A673 (cell line): ENCODE data around the gene TNRC6A. TPM values are rescaled to one million over a fixed set of nuclear protein-coding genes. Genes with fewer than 3 reads are reported as not detected.

ENCODE experiments used
- BruUV-seq: library from RNA; stranded (reverse); fragments of 400-500 nt; replicated peaks from 2 replicates; lab custom pipeline; 2021; lab: Mats Ljungman, UMichigan
- CTCF ChIA-PET: fragments of 300-600 bp; sonication (Branson Sonifier 250); formaldehyde crosslinking; loops from one replicate; lab custom pipeline; 2022; ENCODE audit warnings: antibody characterized with exemption; lab: Charles Lee
- POLR2A ChIA-PET: fragments of 300-600 bp; sonication (Branson Sonifier 250); formaldehyde crosslinking; loops from one replicate; lab custom pipeline; 2022; ENCODE audit warnings: antibody characterized with exemption; ENCODE audit not compliant: low non-redundant PET; lab: Charles Lee
- DNase-seq: peaks from one replicate; pipeline ENCODE4 v3.0.0-alpha.2; 2015; ENCODE audit warnings: low spot score
- H3K27ac ChIP-seq: fragments of 200-600 bp; sonication (generic); 2 replicates; pipeline ENCODE4 v1.5.1; 2016; ENCODE audit warnings: mixed run types, low read depth, mild to moderate bottlenecking, mixed read lengths, antibody characterized with exemption, low read length; ENCODE audit not compliant: poor library complexity, severe bottlenecking
- H3K27me3 ChIP-seq: fragments of 200-600 bp; sonication (generic); replicated peaks from 2 replicates; pipeline ENCODE4 v1.6.1; 2017; ENCODE audit warnings: mixed run types, low read depth, mild to moderate bottlenecking, mixed read lengths, antibody characterized with exemption, low read length; ENCODE audit not compliant: insufficient read depth, poor library complexity
- H3K36me3 ChIP-seq: fragments of 200-600 bp; sonication (generic); 2 replicates; pipeline ENCODE4 v1.6.1; 2016; ENCODE audit warnings: mixed run types, mild to moderate bottlenecking, mixed read lengths, antibody characterized with exemption, low read length; ENCODE audit not compliant: insufficient read depth, poor library complexity, severe bottlenecking
- H3K4me1 ChIP-seq: fragments of 200-600 bp; sonication (generic); 2 replicates; pipeline ENCODE4 v1.6.1; 2017; ENCODE audit warnings: mixed run types, mild to moderate bottlenecking, mixed read lengths, antibody characterized with exemption, low read length; ENCODE audit not compliant: insufficient read depth, poor library complexity, severe bottlenecking
- H3K4me3 ChIP-seq: fragments of 200-600 bp; sonication (generic); 2 replicates; pipeline ENCODE4 v1.5.1; 2016; ENCODE audit warnings: low read depth, mixed run types, mild to moderate bottlenecking, mixed read lengths, low read length; ENCODE audit not compliant: poor library complexity, severe bottlenecking
- H3K9me3 ChIP-seq: fragments of 200-600 bp; sonication (generic); 2 replicates; pipeline ENCODE4 v1.6.1; 2016; ENCODE audit warnings: mixed run types, low read depth, mild to moderate bottlenecking, mixed read lengths, antibody characterized with exemption, low read length; ENCODE audit not compliant: poor library complexity, severe bottlenecking
- EZH2 ChIP-seq: fragments of 200-600 bp; sonication (generic); IDR thresholded peaks from 2 replicates; pipeline ENCODE4 v1.6.1; 2017; ENCODE audit warnings: borderline replicate concordance, low read depth, mild to moderate bottlenecking, mixed read lengths, antibody characterized with exemption, low read length; ENCODE audit not compliant: poor library complexity, severe bottlenecking
- intact Hi-C: fragments of 100-400 bp; cut with micrococcal nuclease; formaldehyde crosslinking; loops from one replicate; pipeline ENCODE4 v1.10.0; 2022; ENCODE audit not compliant: unreplicated experiment
- total RNA-seq: library from RNA; stranded (reverse); gene quantifications from 2 replicates; pipeline ENCODE4 v1.2.3, GENCODE V29; 2021
- TF ChIP-seq, protein P1 (sequence below): fragments of 300-800, 200-600 bp; sonication (generic); conservative IDR thresholded peaks from 2 replicates; pipeline ENCODE4 v1.5.1; 2017; ENCODE audit warnings: low read depth, mild to moderate bottlenecking, antibody characterized with exemption, low read length, moderate library complexity, mixed read lengths

Gene TNRC6A
- total RNA-seq, 1 experiment from 2014 or later: 90.8 TPM

DNA sequence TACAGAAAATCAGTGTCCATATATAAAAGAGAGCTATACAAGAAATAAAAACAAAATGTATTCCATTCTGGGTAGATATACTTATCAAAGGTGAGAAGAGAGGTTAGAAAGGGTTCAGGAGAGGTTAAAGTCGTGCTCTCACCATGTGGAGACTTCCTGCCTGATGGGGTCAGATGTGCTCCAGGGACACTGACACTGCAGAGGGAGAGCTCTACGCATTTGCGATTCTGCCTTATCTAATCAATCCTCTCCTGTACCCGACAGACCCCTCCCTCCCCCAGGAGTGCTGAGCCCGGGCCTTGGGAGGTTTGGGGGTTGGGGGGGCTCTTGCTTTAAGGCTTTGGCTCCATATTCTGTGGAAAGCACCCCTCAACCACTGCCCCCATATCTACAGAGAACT lies 99.7 kb downstream of the TNRC6A start:
- Histone ChIP-seq H3K27ac (no peak overlapping the region), H3K27me3 (no peaks in the 10 kb centered on the region), H3K36me3 (peaks cover 12% of the 10 kb centered on the region), H3K4me3 (no peak overlapping the region), H3K9me3 (no peaks in the 10 kb centered on the region), H3K4me1 (no peaks in the 10 kb centered on the region)
- BruUV-seq: no TSS peak
- DNase-seq: no peak
- intact Hi-C loops: no loop called here
- POLR2A ChIA-PET: no interaction called here
- CTCF ChIA-PET: no interaction called here
- no peak for TF ChIP-seq EZH2
- TF ChIP-seq, protein P1, sequence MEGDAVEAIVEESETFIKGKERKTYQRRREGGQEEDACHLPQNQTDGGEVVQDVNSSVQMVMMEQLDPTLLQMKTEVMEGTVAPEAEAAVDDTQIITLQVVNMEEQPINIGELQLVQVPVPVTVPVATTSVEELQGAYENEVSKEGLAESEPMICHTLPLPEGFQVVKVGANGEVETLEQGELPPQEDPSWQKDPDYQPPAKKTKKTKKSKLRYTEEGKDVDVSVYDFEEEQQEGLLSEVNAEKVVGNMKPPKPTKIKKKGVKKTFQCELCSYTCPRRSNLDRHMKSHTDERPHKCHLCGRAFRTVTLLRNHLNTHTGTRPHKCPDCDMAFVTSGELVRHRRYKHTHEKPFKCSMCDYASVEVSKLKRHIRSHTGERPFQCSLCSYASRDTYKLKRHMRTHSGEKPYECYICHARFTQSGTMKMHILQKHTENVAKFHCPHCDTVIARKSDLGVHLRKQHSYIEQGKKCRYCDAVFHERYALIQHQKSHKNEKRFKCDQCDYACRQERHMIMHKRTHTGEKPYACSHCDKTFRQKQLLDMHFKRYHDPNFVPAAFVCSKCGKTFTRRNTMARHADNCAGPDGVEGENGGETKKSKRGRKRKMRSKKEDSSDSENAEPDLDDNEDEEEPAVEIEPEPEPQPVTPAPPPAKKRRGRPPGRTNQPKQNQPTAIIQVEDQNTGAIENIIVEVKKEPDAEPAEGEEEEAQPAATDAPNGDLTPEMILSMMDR: no peak

DNA sequence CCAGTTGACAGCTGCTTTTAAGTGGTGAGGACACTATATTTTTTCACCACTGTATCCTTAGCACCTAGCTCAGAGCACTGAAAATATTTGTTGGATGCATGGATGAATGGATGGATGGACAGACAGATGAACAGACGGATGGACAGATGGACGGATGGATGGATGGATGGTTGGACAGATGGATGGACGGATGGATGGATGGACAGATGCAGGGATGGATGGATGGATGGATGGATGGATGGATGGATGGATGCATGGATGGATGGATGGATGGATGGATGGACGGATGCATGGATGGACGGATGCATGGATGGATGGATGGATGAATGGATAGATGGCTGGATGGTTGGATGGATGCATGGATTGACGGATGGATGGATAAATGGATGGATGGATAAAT lies 103.9 kb downstream of the TNRC6A start:
- Histone ChIP-seq H3K4me1 (no peaks in the 10 kb centered on the region), H3K4me3 (no peak overlapping the region), H3K36me3 (no peaks in the 10 kb centered on the region), H3K27ac (no peak overlapping the region), H3K9me3 (no peaks in the 10 kb centered on the region), H3K27me3 (no peaks in the 10 kb centered on the region)
- TF ChIP-seq, protein P1: no peak
- no peak for TF ChIP-seq EZH2
- no peak for DNase-seq
- CTCF ChIA-PET: interaction anchor here (0.9 kb wide), 1 partner anchor 392 kb away, joined by 10 read pairs; no protein-coding TSS in a partner anchor
- intact Hi-C loops: loop anchor here (10.0 kb wide), 1 partner anchor 391 kb away; no protein-coding TSS in a partner anchor
- POLR2A ChIA-PET: no interaction called here
- no TSS peak for BruUV-seq

DNA sequence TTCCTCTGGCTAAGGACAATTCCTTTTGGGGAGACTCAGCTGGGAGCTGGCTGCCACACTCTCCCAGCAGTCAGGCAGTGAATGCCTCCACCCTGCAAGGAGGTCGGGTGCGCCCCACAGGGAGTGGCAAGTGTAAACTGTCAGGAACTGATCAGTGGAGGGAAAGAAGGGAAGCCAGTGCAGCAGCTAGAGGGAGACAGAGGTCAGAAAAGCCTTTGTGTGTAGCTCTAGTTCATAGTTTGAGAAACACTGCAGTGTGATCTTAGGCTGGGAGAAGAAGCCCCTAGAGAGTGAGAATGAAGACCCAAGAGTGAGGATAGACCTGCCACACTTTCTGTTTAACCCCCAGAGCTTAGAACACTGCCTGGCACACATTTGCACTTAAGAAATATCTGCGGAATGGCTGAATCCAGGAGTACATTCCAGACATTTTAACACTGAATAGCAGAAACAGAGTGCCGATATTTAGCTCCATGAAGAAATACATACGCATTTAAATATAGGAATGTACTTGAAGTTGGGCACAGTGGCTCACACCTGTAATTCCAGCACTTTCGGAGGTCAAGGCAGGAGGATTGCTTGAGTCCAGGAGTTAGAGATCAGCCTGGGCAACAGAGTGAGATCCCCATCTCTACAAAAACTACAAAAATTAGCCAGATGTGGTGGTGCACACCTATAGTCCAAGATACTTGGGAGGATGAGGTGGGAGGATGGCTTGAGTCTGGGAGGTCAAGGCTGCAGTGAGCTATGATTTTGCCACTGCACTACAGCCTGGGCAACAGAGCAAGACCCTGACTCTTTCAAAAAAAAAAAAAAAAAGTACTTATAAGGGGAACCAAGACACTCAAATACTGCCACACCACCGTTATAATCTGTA lies 105.2 kb downstream of the TNRC6A start:
- DNase-seq: peak; percentile 54
- no peak overlapping the region for H3K27ac ChIP-seq
- CTCF ChIA-PET: no interaction called here
- intact Hi-C loops: loop anchor here (10.0 kb wide), 1 partner anchor 390 kb away; no protein-coding TSS in a partner anchor
- POLR2A ChIA-PET: no interaction called here
- TF ChIP-seq EZH2: no peak
- TF ChIP-seq, protein P1: peak; percentile 66
- H3K36me3 ChIP-seq: no peaks in the 10 kb centered on the region
- BruUV-seq: no TSS peak
- H3K4me1 ChIP-seq: no peaks in the 10 kb centered on the region
- H3K4me3 ChIP-seq: no peak overlapping the region
- no peaks in the 10 kb centered on the region for H3K27me3 ChIP-seq
- no peaks in the 10 kb centered on the region for H3K9me3 ChIP-seq
